Mucosa of descending colon (tissue), 3 donors: ENCODE data around the gene SMAP2. TPM values are rescaled to one million over a fixed set of nuclear protein-coding genes. Genes with fewer than 3 reads are reported as not detected.

Experiments
- ATAC-seq: fragments of 200-7000 bp; cut with Tn5 transposase; one replicate; pipeline ENCODE4 v1.9.1; 2020; ENCODE audit warnings: mild to moderate bottlenecking, moderate library complexity
- DNase-seq, 3 donors: peaks; one replicate each; pipeline ENCODE4 v3.0.0-alpha.2; 2020
- H3K36me3 ChIP-seq: fragments of 200-600 bp; one replicate; pipeline ENCODE4 v1.8.0; 2021; ENCODE audit warnings: low read depth, mild to moderate bottlenecking
- H3K4me1 ChIP-seq: fragments of 200-600 bp; one replicate; pipeline ENCODE4 v1.8.0; 2021; ENCODE audit warnings: low read depth, mild to moderate bottlenecking
- H3K4me3 ChIP-seq: fragments of 200-600 bp; one replicate; pipeline ENCODE4 v1.8.0; 2021; ENCODE audit warnings: mild to moderate bottlenecking
- H3K9me3 ChIP-seq: fragments of 200-600 bp; one replicate; pipeline ENCODE4 v1.8.0; 2021; ENCODE audit warnings: mild to moderate bottlenecking
- intact Hi-C, 2 donors: fragments of 100-400 bp; cut with DNase I in 1 of 2; cut with micrococcal nuclease in 1 of 2; formaldehyde crosslinking; loops; one replicate each; pipeline versions ENCODE4 v1.11.0 to v1.11.1; 2022; cut with DNase I, micrococcal nuclease
- total RNA-seq, 3 donors: library from RNA; stranded (reverse); fragmentation: NEBNext Ultra II Directional in 2 of 3; extraction: Animal tissue kit (Norgen Biotek cat#: 25700) in 2 of 3; gene quantifications; one replicate each; pipeline versions ENCODE4 v1.2.1 to v1.2.4, GENCODE V29; 2021 to 2023
- TF ChIP-seq, protein P1 (sequence below): fragments of 200-600 bp; IDR thresholded peaks from one replicate; pipeline ENCODE4 v1.8.0; 2022; ENCODE audit warnings: antibody characterized with exemption, mild to moderate bottlenecking
- donor health status: DM: no; HTN: no; CAD: no; lungs with moderate emphysema.
- donor health status: DM: no; HTN: no; CAD: no.
- donor health status: DM: no; HTN: yes; CAD: no.

SMAP2 gene
- total RNA-seq, 3 donors from 2014 or later, result 22.0 to 35.6 (median 24.7) TPM

DNA sequence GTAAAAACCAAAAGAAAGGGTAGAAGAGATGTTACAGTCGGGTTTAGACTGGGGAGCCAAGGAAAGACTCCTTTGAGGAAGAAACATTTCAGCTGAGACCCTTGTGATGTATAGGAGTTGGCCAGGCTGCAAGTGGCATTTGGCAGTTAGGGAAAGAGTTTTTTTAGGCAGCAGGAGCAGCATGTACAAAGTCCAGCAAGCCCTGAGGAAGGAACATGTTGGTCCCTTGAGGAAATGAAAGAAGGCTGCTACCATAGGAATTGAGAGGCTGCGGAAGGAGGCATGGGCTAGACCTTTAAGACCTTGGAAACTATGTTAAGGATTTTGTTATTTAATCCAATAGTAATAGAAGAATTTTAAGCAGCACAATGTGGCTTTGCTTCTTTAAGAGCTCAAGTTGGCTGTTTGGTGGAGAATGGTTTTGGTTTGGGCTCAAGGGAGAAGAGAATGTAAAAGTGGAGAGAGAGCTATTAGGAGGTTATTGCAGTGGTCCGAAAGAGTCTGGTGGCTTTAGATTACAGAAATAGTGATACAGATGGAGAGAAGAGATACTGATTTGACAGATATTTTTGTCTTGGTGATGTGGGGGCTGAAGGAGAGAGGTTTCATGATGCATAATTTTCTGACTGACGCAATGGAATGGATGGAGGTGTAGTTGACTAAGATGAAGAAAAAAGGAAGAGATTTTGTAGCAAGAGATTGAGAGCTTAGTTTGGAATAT is 26.6 kb downstream of the SMAP2 start:
- ATAC-seq (peak; percentile 28), DNase-seq (no peak)
- TF ChIP-seq, protein P1, sequence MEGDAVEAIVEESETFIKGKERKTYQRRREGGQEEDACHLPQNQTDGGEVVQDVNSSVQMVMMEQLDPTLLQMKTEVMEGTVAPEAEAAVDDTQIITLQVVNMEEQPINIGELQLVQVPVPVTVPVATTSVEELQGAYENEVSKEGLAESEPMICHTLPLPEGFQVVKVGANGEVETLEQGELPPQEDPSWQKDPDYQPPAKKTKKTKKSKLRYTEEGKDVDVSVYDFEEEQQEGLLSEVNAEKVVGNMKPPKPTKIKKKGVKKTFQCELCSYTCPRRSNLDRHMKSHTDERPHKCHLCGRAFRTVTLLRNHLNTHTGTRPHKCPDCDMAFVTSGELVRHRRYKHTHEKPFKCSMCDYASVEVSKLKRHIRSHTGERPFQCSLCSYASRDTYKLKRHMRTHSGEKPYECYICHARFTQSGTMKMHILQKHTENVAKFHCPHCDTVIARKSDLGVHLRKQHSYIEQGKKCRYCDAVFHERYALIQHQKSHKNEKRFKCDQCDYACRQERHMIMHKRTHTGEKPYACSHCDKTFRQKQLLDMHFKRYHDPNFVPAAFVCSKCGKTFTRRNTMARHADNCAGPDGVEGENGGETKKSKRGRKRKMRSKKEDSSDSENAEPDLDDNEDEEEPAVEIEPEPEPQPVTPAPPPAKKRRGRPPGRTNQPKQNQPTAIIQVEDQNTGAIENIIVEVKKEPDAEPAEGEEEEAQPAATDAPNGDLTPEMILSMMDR, result no peak
- no peak overlapping the region for H3K4me3 ChIP-seq
- no peaks in the 10 kb centered on the region for H3K9me3 ChIP-seq
- peaks cover 6% of the 10 kb centered on the region for H3K4me1 ChIP-seq
- intact Hi-C loops, result loop anchor here (10.0 kb wide), 3 partner anchors 45 to 255 kb away; no protein-coding TSS in a partner anchor
- H3K36me3 ChIP-seq, result no peaks in the 10 kb centered on the region

DNA sequence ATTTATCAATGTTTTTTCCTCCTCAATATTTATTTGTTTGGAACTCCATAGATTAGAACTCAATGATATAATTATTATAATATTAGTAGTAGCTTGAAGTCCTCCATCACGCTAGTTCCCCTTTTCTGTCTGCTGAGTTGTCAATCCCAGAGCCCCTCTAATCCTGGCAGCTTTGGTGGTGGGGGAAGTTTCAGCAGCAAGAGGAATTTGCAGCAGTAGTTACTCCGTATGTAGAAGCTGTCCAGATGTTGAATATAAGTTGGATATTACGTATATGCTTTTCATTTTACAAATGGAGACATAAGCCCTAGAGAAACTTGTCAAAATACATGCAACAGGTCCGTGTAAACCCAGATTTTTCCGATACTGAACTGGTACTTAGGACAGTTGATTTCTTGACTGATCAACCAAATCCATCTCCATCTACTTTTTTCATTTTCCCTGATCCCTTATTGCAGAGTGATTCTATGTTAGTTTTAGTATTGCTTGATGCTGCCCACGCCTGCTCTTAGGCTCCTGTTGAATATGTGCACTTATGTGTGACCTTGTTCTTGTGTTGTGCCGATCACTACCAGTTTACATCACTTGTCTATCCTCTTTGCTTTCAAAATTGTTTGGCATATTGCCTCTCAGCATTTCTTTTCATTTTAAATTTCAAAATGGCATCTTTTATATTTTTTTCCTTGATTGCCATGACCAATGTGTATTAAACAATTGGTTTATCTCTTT is 28.1 kb downstream of the SMAP2 start:
- H3K36me3 ChIP-seq, result no peaks in the 10 kb centered on the region
- peak; percentile 33 for ATAC-seq

DNA sequence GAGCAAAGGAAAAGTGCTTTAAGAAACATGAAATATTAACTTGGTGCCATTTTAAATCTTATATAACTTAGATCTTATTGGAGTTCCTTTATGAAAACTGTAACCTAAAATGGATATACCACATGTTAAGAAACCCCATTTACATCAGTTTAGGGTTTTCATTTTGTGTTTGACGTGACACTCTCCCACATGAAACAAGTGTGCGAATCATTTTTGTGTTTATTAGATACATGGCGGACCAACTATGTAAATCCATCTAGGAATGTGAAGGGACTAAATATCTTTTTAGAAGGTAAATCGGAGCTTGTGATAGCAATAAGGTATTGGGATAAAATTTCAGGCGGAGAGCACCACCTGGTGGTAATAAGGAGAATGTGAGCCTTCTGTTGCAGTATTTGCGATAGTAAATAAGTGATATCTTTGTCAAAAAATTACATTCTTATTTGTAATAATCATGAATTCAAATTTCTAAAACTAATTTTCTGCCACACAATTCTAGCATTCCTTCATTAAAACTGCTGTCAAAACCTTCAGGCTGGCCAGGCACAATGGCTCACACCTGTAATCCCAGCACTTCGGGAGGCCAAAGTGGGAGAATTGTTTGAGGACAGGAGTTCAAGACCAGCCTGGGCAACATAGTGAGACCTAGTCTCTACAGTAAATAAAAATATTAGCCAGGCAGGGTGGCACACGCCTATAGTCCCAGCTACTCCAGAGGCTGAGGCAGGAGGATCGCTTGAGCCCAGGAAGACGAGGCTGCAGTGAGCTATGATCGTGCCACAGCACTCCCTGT is 31.3 kb downstream of the SMAP2 start:
- H3K4me3 ChIP-seq, result no peak overlapping the region
- H3K4me1 ChIP-seq, result no peaks in the 10 kb centered on the region
- TF ChIP-seq, protein P1, result peak; percentile 53
- intact Hi-C loops, result loop anchor here (10.0 kb wide), 3 partner anchors 50 to 260 kb away; no protein-coding TSS in a partner anchor
- H3K36me3 ChIP-seq, result no peaks in the 10 kb centered on the region
- DNase-seq, result no peak
- ATAC-seq, result peak; percentile 74
- H3K9me3 ChIP-seq, result no peaks in the 10 kb centered on the region

More for the DNA sequence above, 28.1 kb downstream of the SMAP2 start:
- no peak overlapping the region for H3K4me3 ChIP-seq
- TF ChIP-seq, protein P1, result no peak
- H3K4me1 ChIP-seq, result no peaks in the 10 kb centered on the region
- intact Hi-C loops, result loop anchor here (10.0 kb wide), 3 partner anchors 47 to 257 kb away; no protein-coding TSS in a partner anchor
- H3K9me3 ChIP-seq, result no peaks in the 10 kb centered on the region
- no peak for DNase-seq

DNA sequence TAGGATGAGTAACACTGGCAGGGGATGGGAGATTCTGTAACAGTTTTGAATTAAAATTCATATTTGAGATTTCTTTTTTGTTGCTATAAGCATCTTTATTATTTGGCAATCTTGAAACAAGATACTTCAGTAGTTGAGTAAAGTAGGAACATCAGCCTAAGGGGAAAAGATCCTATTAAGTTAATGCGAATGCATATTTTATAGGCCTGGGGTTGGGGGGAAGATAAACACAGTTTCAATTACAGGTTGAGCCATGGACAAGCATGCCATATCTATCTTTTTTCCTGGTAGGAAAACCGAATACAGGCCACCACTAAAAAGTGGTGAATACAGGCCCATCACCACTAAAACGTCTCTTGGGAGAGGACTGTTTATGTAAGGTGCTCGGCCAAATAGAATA is 32.3 kb downstream of the SMAP2 start:
- intact Hi-C loops, result loop anchor here (10.0 kb wide), 3 partner anchors 51 to 261 kb away; no protein-coding TSS in a partner anchor
- no peak overlapping the region for H3K4me3 ChIP-seq
- TF ChIP-seq, protein P1, result no peak
- H3K36me3 ChIP-seq, result no peaks in the 10 kb centered on the region
- no peaks in the 10 kb centered on the region for H3K9me3 ChIP-seq
- DNase-seq (no peak), ATAC-seq (no peak)
- no peaks in the 10 kb centered on the region for H3K4me1 ChIP-seq

DNA sequence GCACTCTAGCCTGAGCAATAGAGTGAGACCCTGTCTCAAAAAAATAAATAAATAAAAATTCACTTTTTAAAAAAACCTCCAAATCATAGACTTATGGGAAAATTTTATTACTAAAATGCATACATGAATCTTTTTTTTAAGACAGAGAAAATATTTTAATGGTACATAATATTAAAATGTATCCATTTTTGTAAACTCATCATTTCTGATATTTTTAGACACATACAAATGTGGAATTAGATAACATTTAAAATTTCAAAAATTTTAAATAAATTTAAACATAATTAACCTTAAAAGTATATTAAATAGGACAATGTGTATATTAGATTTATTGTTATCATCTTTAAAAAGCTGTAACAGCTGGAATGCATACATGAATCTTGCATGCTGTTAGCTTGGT is 33.9 kb downstream of the SMAP2 start:
- H3K36me3 ChIP-seq, result no peaks in the 10 kb centered on the region
- no peak overlapping the region for H3K4me3 ChIP-seq
- no peaks in the 10 kb centered on the region for H3K4me1 ChIP-seq
- H3K9me3 ChIP-seq, result no peaks in the 10 kb centered on the region
- ATAC-seq, result no peak
- no peak for DNase-seq
- intact Hi-C loops, result loop anchor here (10.0 kb wide), 3 partner anchors 53 to 263 kb away; no protein-coding TSS in a partner anchor
- TF ChIP-seq, protein P1, result no peak
